Pancreas (tissue), 10 donors: ENCODE data around the gene ADGRV1. TPM values are rescaled to one million over a fixed set of nuclear protein-coding genes. Genes with fewer than 3 reads are reported as not detected.
A peak's percentile ranks its signal among the peaks of the same experiment; 100 is the strongest.
"Not testable (repeated sequence)": the region's sequence is repeated elsewhere in the genome, so short reads cannot be mapped to it uniquely, and the experiment has no call there.

ENCODE experiments used
- ATAC-seq, 4 donors: fragments of 200-7000 bp; cut with Tn5 transposase; one replicate each; pipeline versions ENCODE4 v1.8.0 to v1.9.1; 2020; ENCODE audit warnings: mild to moderate bottlenecking in 4 of 4, moderate library complexity in 4 of 4
- DNase-seq, 6 donors: peaks; one replicate each; pipeline ENCODE4 v3.0.0-alpha.2; 2020
- FAIRE-seq: peaks from 2 replicates; lab custom pipeline; 2012; peaks lifted over from hg19 to GRCh38; lab: Jason Lieb, UNC
- H3K27ac ChIP-seq, 4 donors: fragments of 200-600 bp; sonication (generic); 1 replicate in 3 of 4; 2 replicates in 1 of 4; pipeline versions ENCODE4 v1.5.0 to v1.8.0; 2020
- H3K27me3 ChIP-seq, 4 donors: fragments of 200-600 bp; one replicate each; pipeline ENCODE4 v1.8.0; 2021
- H3K36me3 ChIP-seq, 3 donors: fragments of 200-600 bp; sonication (generic) in 1 of 3; one replicate each; pipeline versions ENCODE4 v1.5.0 to v1.8.0; 2020 to 2021
- H3K4me1 ChIP-seq, 3 donors: fragments of 200-600 bp; one replicate each; pipeline ENCODE4 v1.8.0; 2021
- H3K4me3 ChIP-seq, 4 donors: fragments of 200-600 bp; sonication (generic) in 2 of 4; one replicate each; pipeline versions ENCODE4 v1.5.0 to v1.8.0; 2020 to 2021
- H3K9me3 ChIP-seq, 4 donors: fragments of 200-600 bp; one replicate each; pipeline ENCODE4 v1.8.0; 2021
- CTCF ChIP-seq, 4 donors: fragments of 200-600 bp; sonication (generic) in 3 of 4; IDR thresholded peaks; one replicate each; pipeline versions ENCODE4 v1.5.0 to v1.8.0; 2021; ENCODE audit warnings: antibody characterized with exemption in 4 of 4
- WGBS, 2 donors: extraction: QIAGEN DNeasy Blood & Tissue Kit; methylation state at CpG; one replicate each; pipeline ENCODE4 v1.1.7; 2013; 5-methylcytosine and 5-hydroxymethylcytosine counted together
- intact Hi-C, 3 donors: fragments of 100-400 bp; cut with DNase I; formaldehyde crosslinking; loops; one replicate each; pipeline versions ENCODE4 v1.11.1 to v1.14.2; 2022
- polyA plus RNA-seq, 2 donors: library from polyadenylated mRNA; stranded (reverse); fragments of 200-250 nt; gene quantifications; one replicate each; pipeline ENCODE4 v1.2.3, GENCODE V29; 2013
- total RNA-seq, 6 donors: library from RNA; stranded (reverse); fragmentation: NEBNext Ultra II Directional in 4 of 6; extraction: Animal tissue kit (Norgen Biotek cat#: 25700) in 4 of 6; gene quantifications; one replicate each; pipeline versions ENCODE4 v1.2.1 to v1.2.4, GENCODE V29; 2021 to 2023
- donor health status: healthy with polysubstance abuse.
- donor health status: DM: no; HTN: no; CAD: no; lungs with moderate emphysema.
- donor health status: DM: no; HTN: no; CAD: no.
- donor health status: control.
- donor health status: control.
- donor health status: Bipolar disorder and iron deficiency.
- donor health status: DM: yes; HTN: yes; CAD: no.
- donor health status: DM: no; HTN: no; CAD: no.
- donor health status: DM: no; HTN: no; CAD: no.
- donor health status: DM: yes; HTN: yes; CAD: no.

ADGRV1 gene
- total and polyA plus RNA-seq, 8 donors = 3.9 to 6.9 (median 5.4) TPM

- WGBS, 2 donors = 32 to 35% methylated on average over 1 of the region's 1 CpG
- Histone ChIP-seq H3K36me3 (no peaks in the 10 kb centered on the region), H3K27me3 (no peaks in the 10 kb centered on the region), H3K4me3 (no peak overlapping the region), H3K27ac (no peak overlapping the region), H3K4me1 (no peaks in the 10 kb centered on the region), H3K9me3 (no peaks in the 10 kb centered on the region)
- DNase-seq (no peak), ATAC-seq (no peak), FAIRE-seq (no peak)
- intact Hi-C loops = no loop called here
- no peak for TF ChIP-seq CTCF (IDR thresholded peaks at IDR 0.05)
Observed at GRCh38 chr5:90612919-90613318, 54.3 kb downstream of the ADGRV1 start.

- ATAC-seq = peak in 1 of 4 donors; percentile 16
- 87 to 89% methylated on average over 3 of the region's 3 CpGs for WGBS, 2 donors
- Histone ChIP-seq H3K9me3 (no peaks in the 10 kb centered on the region), H3K27me3 (no peaks in the 10 kb centered on the region), H3K36me3 (no peaks in the 10 kb centered on the region), H3K4me3 (no peak overlapping the region), H3K4me1 (no peaks in the 10 kb centered on the region), H3K27ac (no peak overlapping the region)
- no peak for TF ChIP-seq CTCF (IDR thresholded peaks at IDR 0.05)
- FAIRE-seq = no peak
- DNase-seq = no peak
- intact Hi-C loops = no loop called here
Observed at GRCh38 chr5:90613459-90613858, 54.9 kb downstream of the ADGRV1 start.

- ATAC-seq (peak in 2 of 4 donors; percentile 43 to 54), DNase-seq (no peak), FAIRE-seq (no peak)
- TF ChIP-seq CTCF (IDR thresholded peaks at IDR 0.05) = no peak
- Histone ChIP-seq H3K27me3 (no peaks in the 10 kb centered on the region), H3K4me1 (no peaks in the 10 kb centered on the region), H3K4me3 (no peak overlapping the region), H3K9me3 (no peaks in the 10 kb centered on the region), H3K36me3 (no peaks in the 10 kb centered on the region), H3K27ac (no peak overlapping the region)
- intact Hi-C loops = no loop called here
- WGBS, 2 donors = 66 to 67% methylated on average over 6 of the region's 6 CpGs
Observed at GRCh38 chr5:90613918-90614504, 55.4 kb downstream of the ADGRV1 start.

- Histone ChIP-seq H3K9me3 (no peaks in the 10 kb centered on the region), H3K4me3 (no peak overlapping the region), H3K36me3 (no peaks in the 10 kb centered on the region), H3K27ac (no peak overlapping the region), H3K4me1 (no peaks in the 10 kb centered on the region), H3K27me3 (no peaks in the 10 kb centered on the region)
- no peak for FAIRE-seq
- ATAC-seq = no peak
- intact Hi-C loops = no loop called here
- DNase-seq = no peak
- 79 to 85% methylated on average over 3 of the region's 3 CpGs for WGBS, 2 donors
- TF ChIP-seq CTCF (IDR thresholded peaks at IDR 0.05) = no peak
Observed at GRCh38 chr5:90615355-90615754, 56.8 kb downstream of the ADGRV1 start.

GRCh38 chr5:90618071-90618470, 59.5 kb downstream of the ADGRV1 start:
- H3K9me3 ChIP-seq = no peaks in the 10 kb centered on the region
- no peak for TF ChIP-seq CTCF (IDR thresholded peaks at IDR 0.05)
- no peaks in the 10 kb centered on the region for H3K27me3 ChIP-seq
- H3K27ac ChIP-seq = no peak overlapping the region
- H3K36me3 ChIP-seq = no peaks in the 10 kb centered on the region
- DNase-seq = no peak
- H3K4me3 ChIP-seq = no peak overlapping the region
- H3K4me1 ChIP-seq = no peaks in the 10 kb centered on the region
- ATAC-seq = no peak
- intact Hi-C loops = no loop called here
- 95 to 97% methylated on average over 5 of the region's 5 CpGs for WGBS, 2 donors
- no peak for FAIRE-seq

- H3K27me3 ChIP-seq, ATAC-seq, H3K36me3 ChIP-seq, H3K9me3 ChIP-seq, H3K4me1 ChIP-seq, H3K27ac ChIP-seq, FAIRE-seq, DNase-seq, intact Hi-C loops, H3K4me3 ChIP-seq: not testable (repeated sequence)
- WGBS, 2 donors = 88 to 94% methylated on average over 5 of the region's 6 CpGs
Observed at GRCh38 chr5:90619762-90620161, 61.2 kb downstream of the ADGRV1 start.
